Stimulated activated naive B cell treated with anti-CD40 and anti-IgM and Interleukin-4, amounts not matched to agents 10 μg/mL and 1 μg/mL and 100 μg/mL, for 72 hours (primary cell): ENCODE results near the gene LRRC1.
"Not testable (repeated sequence)": the region's sequence is repeated elsewhere in the genome, so short reads cannot be mapped to it uniquely, and the experiment has no call there.

Experiments
- ATAC-seq, 2 donors: fragments of 150-1000 bp; cut with Tn5 transposase; replicated peaks; 2 replicates each; pipeline ENCODE4 v1.10.0; 2021; ENCODE audit warnings: moderate library complexity in 1 of 2
- DNase-seq: peaks from one replicate; pipeline ENCODE4 v3.0.0; 2021
- H3K27ac Mint-ChIP-seq: one replicate; pipeline ENCODE4 v1.8.0; 2022; ENCODE audit warnings: mild to moderate bottlenecking, mixed read lengths
- H3K27me3 Mint-ChIP-seq, 2 donors: one replicate each; pipeline ENCODE4 v1.8.0; 2022; ENCODE audit warnings: mixed read lengths in 2 of 2
- H3K36me3 Mint-ChIP-seq, 2 donors: one replicate each; pipeline ENCODE4 v1.8.0; 2022; ENCODE audit warnings: mixed read lengths in 2 of 2, mild to moderate bottlenecking in 1 of 2
- H3K4me1 Mint-ChIP-seq, 2 donors: one replicate each; pipeline ENCODE4 v1.8.0; 2022; ENCODE audit warnings: mixed read lengths in 2 of 2, mild to moderate bottlenecking in 1 of 2
- H3K4me3 Mint-ChIP-seq, 2 donors: one replicate each; pipeline ENCODE4 v1.8.0; 2022; ENCODE audit warnings: mild to moderate bottlenecking in 2 of 2, mixed read lengths in 2 of 2, moderate library complexity in 1 of 2
- H3K9me3 Mint-ChIP-seq, 2 donors: one replicate each; pipeline ENCODE4 v1.8.0; 2022; ENCODE audit warnings: mixed read lengths in 2 of 2, mild to moderate bottlenecking in 1 of 2

LRRC1 gene

DNA sequence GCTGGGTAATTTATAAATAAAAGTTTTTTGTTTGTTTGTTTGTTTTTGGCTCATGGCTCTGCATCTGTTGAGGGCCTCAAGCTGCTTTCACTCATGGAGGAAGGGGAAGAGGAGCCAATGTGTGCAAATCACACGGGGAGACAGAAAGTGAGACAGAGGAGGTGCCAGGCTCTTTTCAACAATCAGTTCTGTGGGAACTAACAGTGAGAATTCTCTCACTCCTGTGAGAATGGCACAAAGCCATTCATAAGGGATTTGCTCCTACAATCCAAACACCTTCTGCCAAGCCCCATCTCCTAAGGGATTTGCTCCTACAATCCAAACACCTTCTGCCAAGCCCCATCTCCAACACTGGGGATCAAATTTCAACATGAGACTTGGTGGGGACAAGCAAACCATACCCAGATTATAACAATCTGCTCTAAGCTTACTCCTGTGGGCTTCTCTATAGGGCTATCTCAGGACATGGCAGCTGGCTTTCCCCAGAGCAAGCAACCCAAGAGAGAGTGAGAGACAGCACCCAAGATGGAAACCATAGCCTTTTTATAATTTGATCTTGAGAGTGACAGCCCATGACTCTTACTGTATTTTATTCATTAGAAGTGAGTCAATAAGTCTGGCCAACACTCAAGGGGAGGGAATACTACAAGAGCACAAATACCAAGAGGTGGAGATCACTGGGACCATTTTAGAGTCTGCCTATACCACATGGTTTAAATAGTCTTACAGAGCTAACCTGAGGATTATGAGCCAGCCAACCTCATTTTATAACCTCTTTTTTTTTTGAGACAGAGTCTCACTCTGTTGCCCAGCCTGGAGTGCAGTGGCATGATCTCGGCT is 22.8 kb upstream of the LRRC1 start:
- Mint-ChIP-seq H3K27ac (no peak overlapping the region), H3K27me3 (peaks cover 0 to 3% of the 10 kb centered on the region in 2 donors), H3K4me3 (no peak overlapping the region), H3K36me3 (peaks cover 0 to 13% of the 10 kb centered on the region in 2 donors), H3K4me1 (no peaks in the 10 kb centered on the region), H3K9me3 (peaks cover 2 to 3% of the 10 kb centered on the region in 2 donors)
- no peak for ATAC-seq
- no peak for DNase-seq

DNA sequence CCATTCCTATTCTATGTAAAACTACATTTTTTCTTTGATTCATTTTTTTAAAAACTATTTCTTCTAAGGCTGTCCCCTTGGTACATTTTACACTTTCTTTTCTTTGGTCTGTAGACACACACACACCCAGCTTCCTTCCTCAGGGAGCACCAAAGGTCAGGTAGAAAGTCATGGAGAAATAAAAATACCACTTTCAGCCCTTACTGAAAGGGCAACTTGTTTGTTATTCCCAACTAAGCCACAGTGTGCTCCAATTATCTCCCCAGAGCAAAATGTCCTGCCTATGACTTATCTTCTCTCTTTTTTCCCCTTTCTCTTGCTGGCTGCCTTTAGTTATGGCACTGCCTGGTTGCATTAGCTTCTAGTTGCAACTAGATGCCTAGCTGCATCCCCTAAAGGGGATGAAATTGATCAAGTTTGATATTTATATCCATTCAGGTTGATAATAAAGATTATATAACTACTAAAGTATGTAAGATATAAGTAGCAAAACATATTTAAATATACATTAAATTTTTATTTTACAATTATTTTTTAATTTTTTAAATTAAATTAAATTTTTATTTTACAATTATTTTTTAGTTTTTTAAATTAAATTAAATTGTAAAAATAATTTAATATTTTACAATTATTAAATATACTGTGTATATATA is 21.6 kb upstream of the LRRC1 start:
- peaks cover 2 to 3% of the 10 kb centered on the region in 2 donors for H3K9me3 Mint-ChIP-seq
- DNase-seq (no peak), ATAC-seq (no peak)
- no peak overlapping the region for H3K27ac Mint-ChIP-seq
- H3K4me1 Mint-ChIP-seq, result no peaks in the 10 kb centered on the region
- peaks cover 0 to 3% of the 10 kb centered on the region in 2 donors for H3K27me3 Mint-ChIP-seq
- H3K36me3 Mint-ChIP-seq, result peaks cover 0 to 13% of the 10 kb centered on the region in 2 donors
- H3K4me3 Mint-ChIP-seq, result no peak overlapping the region

DNA sequence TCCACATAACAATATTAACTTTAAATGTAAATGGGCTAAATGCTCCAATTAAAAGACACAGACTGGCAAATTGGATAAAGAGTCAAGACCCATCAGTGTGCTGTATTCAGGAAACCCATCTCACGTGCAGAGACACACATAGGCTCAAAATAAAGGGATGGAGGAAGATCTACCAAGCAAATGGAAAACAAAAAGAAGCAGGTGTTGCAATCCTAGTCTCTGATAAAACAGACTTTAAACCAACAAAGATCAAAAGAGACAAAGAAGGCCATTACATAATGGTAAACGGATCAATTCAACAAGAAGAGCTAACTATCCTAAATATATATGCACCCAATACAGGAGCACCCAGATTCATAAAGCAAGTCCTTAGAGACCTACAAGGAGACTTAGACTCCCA is 18.7 kb upstream of the LRRC1 start:
- not testable (repeated sequence) for H3K27me3 Mint-ChIP-seq, ATAC-seq, H3K9me3 Mint-ChIP-seq, DNase-seq, H3K4me3 Mint-ChIP-seq, H3K27ac Mint-ChIP-seq, H3K4me1 Mint-ChIP-seq
- peaks cover 3 to 19% of the 10 kb centered on the region in 2 donors for H3K36me3 Mint-ChIP-seq

DNA sequence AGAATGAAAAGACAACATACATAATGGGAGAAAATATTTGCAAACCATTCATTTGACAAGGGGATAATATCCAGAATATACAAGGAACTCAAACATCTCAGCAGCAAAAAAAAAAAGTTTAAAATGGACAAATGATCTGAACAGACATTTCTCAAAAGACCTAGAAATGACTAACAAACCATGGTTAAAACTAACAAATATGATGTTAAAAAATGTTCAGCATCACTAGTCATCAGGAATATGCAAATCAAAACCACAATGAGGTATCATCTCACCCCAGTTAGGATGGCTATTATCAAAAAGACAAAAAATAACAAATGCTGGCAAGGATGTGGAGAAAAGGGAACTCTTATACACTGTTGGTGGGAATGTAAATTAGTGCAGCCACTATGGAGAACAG is 9.8 kb upstream of the LRRC1 start:
- Mint-ChIP-seq H3K9me3 (peaks cover 4 to 11% of the 10 kb centered on the region in 2 donors), H3K36me3 (peaks cover 9 to 15% of the 10 kb centered on the region in 2 donors)
- H3K27ac Mint-ChIP-seq, ATAC-seq, DNase-seq, H3K4me1 Mint-ChIP-seq, H3K4me3 Mint-ChIP-seq, H3K27me3 Mint-ChIP-seq: not testable (repeated sequence)

DNA sequence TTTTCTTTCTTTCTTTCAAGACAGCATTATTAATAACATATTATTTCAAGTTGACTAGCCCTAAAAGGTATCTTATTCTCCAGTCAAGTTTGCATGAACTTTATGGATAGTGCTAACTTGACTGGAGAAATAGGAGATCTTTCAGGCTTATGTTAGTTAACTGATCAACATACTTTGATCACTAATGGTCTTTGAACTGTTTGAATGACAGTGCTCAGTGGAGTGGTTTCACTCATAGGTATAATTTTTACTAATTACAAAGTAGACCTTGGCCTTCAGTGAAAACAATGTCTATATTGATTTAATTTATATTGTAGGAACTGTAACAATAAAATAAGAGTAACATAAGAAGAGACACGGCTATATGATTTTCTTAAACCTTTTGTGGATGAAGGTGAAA is 8.0 kb upstream of the LRRC1 start:
- ATAC-seq (no peak), DNase-seq (no peak)
- H3K27ac Mint-ChIP-seq, result no peak overlapping the region
- peaks cover 5 to 7% of the 10 kb centered on the region in 2 donors for H3K27me3 Mint-ChIP-seq
- no peak overlapping the region for H3K4me3 Mint-ChIP-seq
- peaks cover 0 to 2% of the 10 kb centered on the region in 2 donors for H3K4me1 Mint-ChIP-seq
- peaks cover 5 to 8% of the 10 kb centered on the region in 2 donors for H3K36me3 Mint-ChIP-seq
- H3K9me3 Mint-ChIP-seq, result peaks cover 4 to 9% of the 10 kb centered on the region in 2 donors

DNA sequence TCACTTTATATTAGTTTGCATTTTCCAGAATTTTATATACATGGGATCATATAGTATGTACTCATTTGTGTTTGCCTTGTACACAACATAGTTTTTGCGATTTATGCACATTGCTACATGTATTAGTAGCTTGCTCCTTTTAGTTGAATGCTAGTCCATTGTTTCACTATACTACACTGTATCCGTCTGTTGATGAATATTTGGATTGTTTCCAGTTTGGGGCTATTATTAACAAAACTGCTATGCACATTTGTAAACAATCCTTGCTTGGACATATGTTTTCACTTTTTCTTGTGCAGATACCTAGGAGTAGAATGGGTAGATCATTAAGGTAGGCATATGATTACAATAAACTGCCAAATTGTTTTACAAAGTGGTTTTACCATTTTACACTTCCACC is 3.9 kb upstream of the LRRC1 start:
- Mint-ChIP-seq H3K27ac (no peak overlapping the region), H3K4me1 (peaks cover 7 to 18% of the 10 kb centered on the region in 2 donors), H3K4me3 (no peak overlapping the region), H3K36me3 (peaks cover 3 to 4% of the 10 kb centered on the region in 2 donors), H3K27me3 (peaks cover 5 to 7% of the 10 kb centered on the region in 2 donors), H3K9me3 (peaks cover 0 to 4% of the 10 kb centered on the region in 2 donors)
- no peak for DNase-seq
- no peak for ATAC-seq

DNA sequence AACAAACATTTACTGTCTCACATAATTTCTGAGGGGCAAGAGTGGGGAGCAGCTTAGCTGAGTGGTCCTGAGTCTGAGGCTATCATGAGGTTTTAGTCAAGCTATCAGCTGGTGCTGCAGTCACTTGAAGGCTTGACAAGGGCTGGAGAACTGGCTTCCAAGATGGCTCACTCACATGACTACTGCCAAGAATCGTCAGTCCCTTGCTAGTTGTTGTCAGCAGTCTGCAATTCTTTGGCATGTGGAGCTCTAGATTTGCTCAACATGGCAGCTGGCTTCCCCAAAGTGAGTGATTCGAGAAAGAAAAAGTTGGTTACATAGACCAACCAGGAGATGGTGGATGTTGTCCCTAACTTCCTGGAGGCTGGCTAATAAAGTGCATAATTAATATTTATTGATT is 2.8 kb upstream of the LRRC1 start:
- Mint-ChIP-seq H3K27ac (no peak overlapping the region), H3K9me3 (peaks cover 0 to 4% of the 10 kb centered on the region in 2 donors), H3K36me3 (peaks cover 3 to 4% of the 10 kb centered on the region in 2 donors), H3K27me3 (peaks cover 5 to 7% of the 10 kb centered on the region in 2 donors), H3K4me1 (peaks cover 12 to 29% of the 10 kb centered on the region in 2 donors), H3K4me3 (no peak overlapping the region)
- no peak for DNase-seq
- ATAC-seq, result no peak

DNA sequence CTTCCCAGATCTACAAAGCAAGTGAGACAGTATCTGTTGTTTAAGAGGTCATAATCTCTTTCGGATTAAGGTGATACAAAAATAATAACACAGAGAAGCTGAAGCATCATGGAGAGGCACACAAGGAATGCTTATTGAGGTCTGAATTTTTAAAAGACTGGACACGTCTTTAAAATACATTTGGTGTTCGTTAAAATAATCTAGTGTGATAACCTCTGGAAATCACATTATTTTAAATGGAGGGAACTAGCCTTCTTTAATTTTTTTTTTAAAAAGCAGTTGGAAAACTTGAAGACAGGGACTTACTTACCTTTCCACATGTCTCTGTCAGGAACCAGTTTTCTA is 1.9 kb upstream of the LRRC1 start:
- peaks cover 3 to 4% of the 10 kb centered on the region in 2 donors for H3K36me3 Mint-ChIP-seq

DNA sequence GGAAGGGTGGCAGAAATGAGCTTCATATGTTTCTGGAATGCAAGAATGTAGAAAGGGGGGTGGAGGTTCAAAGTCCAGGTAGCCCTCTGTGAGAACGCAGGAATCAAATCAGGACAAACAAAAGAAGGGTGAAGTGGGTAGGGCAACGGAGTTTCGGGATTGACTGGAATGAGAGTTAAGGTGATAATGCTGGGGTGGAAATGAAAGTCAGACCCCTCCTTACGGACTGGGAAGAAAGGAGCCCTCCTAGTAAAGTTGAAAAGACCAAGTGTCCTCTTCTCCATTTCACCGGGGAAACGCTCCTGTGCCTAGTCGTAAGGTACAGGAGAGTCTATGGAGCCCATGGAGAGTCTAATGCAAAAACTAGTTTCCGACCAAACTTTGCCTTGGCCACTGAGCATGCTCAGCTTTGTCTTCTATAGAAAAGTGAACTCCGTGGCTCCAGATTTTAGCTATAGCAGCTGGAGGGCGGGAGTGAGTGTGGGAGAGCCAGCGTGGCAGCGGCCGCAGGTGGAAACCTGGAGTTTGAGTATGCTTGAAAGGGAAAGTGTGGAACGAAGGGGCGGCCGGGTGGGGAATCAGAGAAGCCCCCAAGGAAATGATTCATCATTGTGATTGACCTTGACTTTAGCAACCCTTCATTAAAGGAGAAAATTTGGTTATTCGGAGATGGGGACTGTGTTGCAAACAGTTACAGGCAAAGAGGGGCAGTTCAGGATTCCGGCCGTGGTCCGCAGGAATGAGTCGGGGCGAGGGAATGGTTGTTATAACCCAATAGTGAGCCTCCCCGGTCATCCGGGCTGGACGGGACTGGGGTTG is 1.3 kb upstream of the LRRC1 start:
- H3K4me3 Mint-ChIP-seq, result peak overlapping the region; percentile 89 to 99
- peak overlapping the region; percentile 90 for H3K27ac Mint-ChIP-seq
- peaks cover 0 to 5% of the 10 kb centered on the region in 2 donors for H3K27me3 Mint-ChIP-seq

More for the DNA sequence above, 1.9 kb upstream of the LRRC1 start:
- H3K27ac Mint-ChIP-seq, result no peak overlapping the region
- no peak for ATAC-seq
- peaks cover 0 to 4% of the 10 kb centered on the region in 2 donors for H3K9me3 Mint-ChIP-seq
- H3K4me1 Mint-ChIP-seq, result peaks cover 15 to 31% of the 10 kb centered on the region in 2 donors
- H3K27me3 Mint-ChIP-seq, result peaks cover 2 to 5% of the 10 kb centered on the region in 2 donors
- H3K4me3 Mint-ChIP-seq, result peak overlapping the region; percentile 89 to 99
- no peak for DNase-seq

DNA sequence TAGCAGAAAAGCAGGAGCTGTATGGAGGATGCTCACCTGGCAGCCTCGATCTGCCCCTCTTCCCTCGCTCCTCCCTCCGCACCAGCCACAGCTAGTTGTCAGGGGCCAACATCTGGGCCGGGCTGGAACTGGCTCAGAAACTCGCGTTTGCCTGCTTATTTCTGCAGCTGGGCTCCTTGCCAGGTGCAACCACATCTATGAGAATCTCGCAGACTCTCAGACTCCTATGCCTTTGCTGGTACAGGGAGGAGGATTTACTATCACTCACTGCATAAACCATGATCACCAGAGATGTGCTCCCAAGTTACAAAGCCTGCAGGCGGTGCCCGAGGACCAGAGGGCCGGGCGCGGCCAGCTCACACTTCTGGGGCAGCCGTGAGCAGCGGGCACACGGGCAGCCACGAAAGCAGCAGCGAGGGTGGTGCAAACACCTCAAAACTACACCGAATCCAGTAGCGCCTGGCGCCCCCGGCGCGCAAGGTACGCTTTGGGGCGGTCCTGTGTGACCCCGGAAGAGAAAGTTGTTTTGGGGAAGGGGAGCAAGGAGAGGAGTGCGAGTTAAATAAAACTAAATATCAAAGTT is 577 bp upstream of the LRRC1 start:
- DNase-seq (no peak), ATAC-seq (peak; percentile 68 to 72)
- H3K9me3 Mint-ChIP-seq, result peaks cover 0 to 1% of the 10 kb centered on the region in 2 donors
- H3K4me1 Mint-ChIP-seq, result peaks cover 16 to 37% of the 10 kb centered on the region in 2 donors
- peak overlapping the region; percentile 90 for H3K27ac Mint-ChIP-seq
- no peaks in the 10 kb centered on the region for H3K36me3 Mint-ChIP-seq
- H3K4me3 Mint-ChIP-seq, result peak overlapping the region; percentile 89 to 99
- no peaks in the 10 kb centered on the region for H3K27me3 Mint-ChIP-seq

More for the DNA sequence above, 1.3 kb upstream of the LRRC1 start:
- ATAC-seq (peak; percentile 35 to 42), DNase-seq (peak; percentile 27)
- H3K36me3 Mint-ChIP-seq, result peaks cover 3 to 4% of the 10 kb centered on the region in 2 donors
- H3K9me3 Mint-ChIP-seq, result peaks cover 0 to 4% of the 10 kb centered on the region in 2 donors
- peaks cover 15 to 31% of the 10 kb centered on the region in 2 donors for H3K4me1 Mint-ChIP-seq

DNA sequence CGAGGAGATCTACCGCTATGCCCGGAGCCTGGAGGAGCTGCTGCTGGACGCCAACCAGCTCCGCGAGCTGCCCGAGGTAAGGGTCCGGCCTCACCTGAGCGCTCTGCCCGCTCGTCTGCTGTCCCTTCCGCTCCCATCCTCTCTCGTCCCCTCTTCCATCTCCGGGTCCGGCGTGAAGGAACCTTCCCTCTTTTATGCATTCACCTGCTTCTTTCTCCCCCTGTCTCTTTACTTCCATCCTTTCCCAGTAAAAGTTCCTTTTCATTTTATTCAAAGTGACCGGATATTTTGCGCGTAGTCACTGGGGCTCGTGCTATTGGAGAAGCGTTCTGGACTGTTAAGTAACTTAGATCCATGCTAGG is 516 bp downstream of the LRRC1 start:
- H3K36me3 Mint-ChIP-seq, result no peaks in the 10 kb centered on the region
- H3K27ac Mint-ChIP-seq, result peak overlapping the region; percentile 65
- ATAC-seq (no peak), DNase-seq (no peak)
- H3K4me3 Mint-ChIP-seq, result peak overlapping the region; percentile 89 to 99
- no peaks in the 10 kb centered on the region for H3K27me3 Mint-ChIP-seq
- H3K9me3 Mint-ChIP-seq, result peaks cover 0 to 1% of the 10 kb centered on the region in 2 donors
- H3K4me1 Mint-ChIP-seq, result peaks cover 16 to 37% of the 10 kb centered on the region in 2 donors

DNA sequence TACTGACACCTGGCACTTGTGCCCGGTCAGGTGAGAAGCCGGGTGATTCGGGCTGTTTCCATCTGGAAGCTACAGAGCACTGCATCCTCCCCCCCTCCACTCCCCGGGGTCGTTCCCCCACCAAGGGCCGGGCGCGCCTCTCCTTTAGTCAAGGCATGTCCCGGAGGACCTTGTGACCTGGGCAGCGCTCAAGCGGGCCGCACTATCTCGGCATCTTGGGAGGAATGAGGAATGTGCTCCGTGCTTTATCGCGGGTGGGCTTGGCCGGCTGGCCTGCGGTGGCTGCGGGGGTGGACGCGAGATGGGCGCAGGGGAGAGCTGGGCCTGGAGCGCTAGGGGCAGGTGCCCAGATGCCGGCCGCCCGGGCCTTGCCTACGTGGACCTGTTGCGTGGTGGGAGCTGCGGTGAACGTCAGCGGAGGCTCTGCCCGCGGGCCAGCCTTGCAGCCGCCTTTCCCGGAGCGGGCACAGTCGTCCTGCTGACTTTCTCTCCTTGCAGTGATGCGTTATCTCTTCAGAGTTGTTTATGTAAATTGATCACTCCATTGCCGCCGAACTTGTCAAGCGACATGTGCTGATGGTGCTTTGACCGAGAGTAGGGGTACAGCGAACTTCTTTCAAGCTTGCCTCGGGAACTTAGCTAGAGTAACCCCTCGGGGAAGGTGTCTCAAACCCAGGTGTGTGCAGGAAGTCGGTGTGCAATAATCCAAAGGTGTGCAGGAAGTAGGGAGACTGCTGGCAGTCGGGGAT is 1.1 kb downstream of the LRRC1 start:
- no peak for ATAC-seq
- Mint-ChIP-seq H3K27me3 (no peaks in the 10 kb centered on the region), H3K4me1 (peaks cover 16 to 37% of the 10 kb centered on the region in 2 donors), H3K9me3 (no peaks in the 10 kb centered on the region), H3K4me3 (peak overlapping the region; percentile 89 to 99), H3K27ac (peak overlapping the region; percentile 65), H3K36me3 (no peaks in the 10 kb centered on the region)
- peak; percentile 7 for DNase-seq

DNA sequence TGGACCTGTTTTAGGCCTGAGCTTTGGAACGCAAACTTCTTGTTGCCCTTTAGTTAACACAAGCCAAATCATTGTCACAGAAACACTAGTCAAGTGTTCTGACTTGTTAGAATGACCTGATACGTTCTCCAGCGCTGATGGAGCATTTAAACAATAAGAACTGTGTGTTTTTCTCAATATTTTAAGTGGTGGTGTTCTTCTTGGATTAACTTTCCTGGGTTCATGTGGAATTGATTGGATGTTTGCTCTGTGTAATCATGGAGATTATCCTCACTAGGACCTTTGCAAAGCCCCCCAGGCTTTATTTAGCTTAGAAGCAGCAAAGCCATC is 1.6 kb downstream of the LRRC1 start:
- Mint-ChIP-seq H3K27ac (no peak overlapping the region), H3K4me3 (peak overlapping the region; percentile 89 to 99), H3K9me3 (no peaks in the 10 kb centered on the region), H3K27me3 (no peaks in the 10 kb centered on the region), H3K36me3 (no peaks in the 10 kb centered on the region), H3K4me1 (peaks cover 16 to 37% of the 10 kb centered on the region in 2 donors)
- DNase-seq (no peak), ATAC-seq (no peak)
